ENCODE results near the gene SPATA17. TPM values are rescaled to one million over a fixed set of nuclear protein-coding genes. Genes with fewer than 3 reads are reported as not detected.
A peak's percentile ranks its signal among the peaks of the same experiment; 100 is the strongest.

The SPATA17 gene
- polyA plus RNA-seq, 1 donor (not counting 4 experiments of a cell fraction or from before 2014, with no cell fraction given), result 1.8 TPM

- Histone ChIP-seq H2AFZ (ENCODE audit: control insufficient read depth, low read length) (peak overlapping the region; percentile 92), H3K27ac (ENCODE audit: control insufficient read depth, insufficient read depth, low read length) (peak overlapping the region; percentile 84), H3K36me3 (ENCODE audit: control insufficient read depth in 2 of 2, extremely low read depth in 1 of 2, insufficient read depth in 2 of 2, low read length in 2 of 2) (no peaks in the 10 kb centered on the region), H3K9me3 (ENCODE audit: control insufficient read depth, low read depth, low read length) (no peaks in the 10 kb centered on the region), H3K9me1 (ENCODE audit: control insufficient read depth, extremely low read depth, insufficient read depth, low read length) (no peaks in the 10 kb centered on the region), H3K27me3 (ENCODE audit: control insufficient read depth, extremely low read depth, insufficient read depth, low read length) (no peaks in the 10 kb centered on the region), H3K4me3 (ENCODE audit: control insufficient read depth in 2 of 3, extremely low read depth in 1 of 3, insufficient read depth in 2 of 3, low read depth in 1 of 3, low read length in 3 of 3) (peak overlapping the region in 1 of 3 experiments; percentile 42), H4K20me1 (ENCODE audit: control insufficient read depth, extremely low read depth, insufficient read depth, low read length) (no peaks in the 10 kb centered on the region), H3K79me2 (ENCODE audit: control insufficient read depth, insufficient read depth, low read length) (no peaks in the 10 kb centered on the region), H3K4me1 (ENCODE audit: control insufficient read depth, extremely low read depth, insufficient read depth, low read length) (peaks cover 24% of the 10 kb centered on the region), H3K9ac (ENCODE audit: control insufficient read depth, extremely low read depth, insufficient read depth, low read length) (peak overlapping the region; percentile 49), H3K4me2 (ENCODE audit: control insufficient read depth, extremely low read depth, insufficient read depth, low read depth, low read length) (peak overlapping the region; percentile 74)
- FAIRE-seq (peak; percentile 43), DNase-seq (ENCODE audit: low read depth, low spot score) (no peak)
- dilution Hi-C loops (cut with MboI; ENCODE audit: extremely low pct_ligation_motif_present, low sequenced_read_pairs), result no loop called here
- no peak for TF ChIP-seq EZH2 (IDR thresholded peaks at IDR 0.05; ENCODE audit: low read length)
Observed at GRCh38 chr1:217661407-217661806, 30.3 kb downstream of the SPATA17 start.

- H3K27me3 ChIP-seq (ENCODE audit: control insufficient read depth, extremely low read depth, insufficient read depth, low read length), result no peaks in the 10 kb centered on the region
- TF ChIP-seq EZH2 (IDR thresholded peaks at IDR 0.05; ENCODE audit: low read length) (no peak), CTCF (optimal IDR thresholded peaks at IDR 0.05 in 1 of 3, IDR thresholded peaks at IDR 0.05 in 1 of 3, conservative IDR thresholded peaks at IDR 0.05 in 1 of 3; ENCODE audit: extremely low read depth in 1 of 3, insufficient read depth in 2 of 3, low read length in 3 of 3) (no peak)
- dilution Hi-C loops (cut with MboI; ENCODE audit: extremely low pct_ligation_motif_present, low sequenced_read_pairs), result no loop called here
- no peak overlapping the region for H2AFZ ChIP-seq (ENCODE audit: control insufficient read depth, low read length)
- H3K36me3 ChIP-seq (ENCODE audit: control insufficient read depth in 2 of 2, extremely low read depth in 1 of 2, insufficient read depth in 2 of 2, low read length in 2 of 2), result no peaks in the 10 kb centered on the region
- no peak overlapping the region for H3K4me3 ChIP-seq (ENCODE audit: control insufficient read depth in 2 of 3, extremely low read depth in 1 of 3, insufficient read depth in 2 of 3, low read depth in 1 of 3, low read length in 3 of 3)
- H3K79me2 ChIP-seq (ENCODE audit: control insufficient read depth, insufficient read depth, low read length), result no peaks in the 10 kb centered on the region
- H3K9me3 ChIP-seq (ENCODE audit: control insufficient read depth, low read depth, low read length), result no peaks in the 10 kb centered on the region
- H4K20me1 ChIP-seq (ENCODE audit: control insufficient read depth, extremely low read depth, insufficient read depth, low read length), result no peaks in the 10 kb centered on the region
- no peak for FAIRE-seq
- H3K27ac ChIP-seq (ENCODE audit: control insufficient read depth, insufficient read depth, low read length), result no peak overlapping the region
- DNase-seq (ENCODE audit: low read depth, low spot score), result no peak
- no peak overlapping the region for H3K9ac ChIP-seq (ENCODE audit: control insufficient read depth, extremely low read depth, insufficient read depth, low read length)
- H3K9me1 ChIP-seq (ENCODE audit: control insufficient read depth, extremely low read depth, insufficient read depth, low read length), result no peaks in the 10 kb centered on the region
- no peaks in the 10 kb centered on the region for H3K4me1 ChIP-seq (ENCODE audit: control insufficient read depth, extremely low read depth, insufficient read depth, low read length)
- no peak overlapping the region for H3K4me2 ChIP-seq (ENCODE audit: control insufficient read depth, extremely low read depth, insufficient read depth, low read depth, low read length)
Observed at GRCh38 chr1:217668351-217668940, 37.3 kb downstream of the SPATA17 start.

GRCh38 chr1:217673387-217673786 lies 42.2 kb downstream of the SPATA17 start:
- dilution Hi-C loops (cut with MboI; ENCODE audit: extremely low pct_ligation_motif_present, low sequenced_read_pairs), result no loop called here

More at GRCh38 chr1:217673387-217673786, 42.2 kb downstream of the SPATA17 start:
- no peaks in the 10 kb centered on the region for H3K4me1 ChIP-seq (ENCODE audit: control insufficient read depth, extremely low read depth, insufficient read depth, low read length)
- no peak overlapping the region for H3K9ac ChIP-seq (ENCODE audit: control insufficient read depth, extremely low read depth, insufficient read depth, low read length)
- TF ChIP-seq EZH2 (IDR thresholded peaks at IDR 0.05; ENCODE audit: low read length) (no peak), CTCF (optimal IDR thresholded peaks at IDR 0.05 in 1 of 3, IDR thresholded peaks at IDR 0.05 in 1 of 3, conservative IDR thresholded peaks at IDR 0.05 in 1 of 3; ENCODE audit: extremely low read depth in 1 of 3, insufficient read depth in 2 of 3, low read length in 3 of 3) (no peak)
- H3K9me1 ChIP-seq (ENCODE audit: control insufficient read depth, extremely low read depth, insufficient read depth, low read length), result no peaks in the 10 kb centered on the region
- no peaks in the 10 kb centered on the region for H3K36me3 ChIP-seq (ENCODE audit: control insufficient read depth in 2 of 2, extremely low read depth in 1 of 2, insufficient read depth in 2 of 2, low read length in 2 of 2)
- H2AFZ ChIP-seq (ENCODE audit: control insufficient read depth, low read length), result no peak overlapping the region
- H3K4me3 ChIP-seq (ENCODE audit: control insufficient read depth in 2 of 3, extremely low read depth in 1 of 3, insufficient read depth in 2 of 3, low read depth in 1 of 3, low read length in 3 of 3), result no peak overlapping the region
- no peaks in the 10 kb centered on the region for H3K27me3 ChIP-seq (ENCODE audit: control insufficient read depth, extremely low read depth, insufficient read depth, low read length)
- H4K20me1 ChIP-seq (ENCODE audit: control insufficient read depth, extremely low read depth, insufficient read depth, low read length), result no peaks in the 10 kb centered on the region
- no peaks in the 10 kb centered on the region for H3K79me2 ChIP-seq (ENCODE audit: control insufficient read depth, insufficient read depth, low read length)
- no peak overlapping the region for H3K4me2 ChIP-seq (ENCODE audit: control insufficient read depth, extremely low read depth, insufficient read depth, low read depth, low read length)
- H3K27ac ChIP-seq (ENCODE audit: control insufficient read depth, insufficient read depth, low read length), result no peak overlapping the region
- no peaks in the 10 kb centered on the region for H3K9me3 ChIP-seq (ENCODE audit: control insufficient read depth, low read depth, low read length)
- no peak for FAIRE-seq
- no peak for DNase-seq (ENCODE audit: low read depth, low spot score)
